Measurements from ENCODE around the gene ZNF746.
"Not testable (repeated sequence)": the region's sequence is repeated elsewhere in the genome, so short reads cannot be mapped to it uniquely, and the experiment has no call there.

Gene ZNF746

DNA sequence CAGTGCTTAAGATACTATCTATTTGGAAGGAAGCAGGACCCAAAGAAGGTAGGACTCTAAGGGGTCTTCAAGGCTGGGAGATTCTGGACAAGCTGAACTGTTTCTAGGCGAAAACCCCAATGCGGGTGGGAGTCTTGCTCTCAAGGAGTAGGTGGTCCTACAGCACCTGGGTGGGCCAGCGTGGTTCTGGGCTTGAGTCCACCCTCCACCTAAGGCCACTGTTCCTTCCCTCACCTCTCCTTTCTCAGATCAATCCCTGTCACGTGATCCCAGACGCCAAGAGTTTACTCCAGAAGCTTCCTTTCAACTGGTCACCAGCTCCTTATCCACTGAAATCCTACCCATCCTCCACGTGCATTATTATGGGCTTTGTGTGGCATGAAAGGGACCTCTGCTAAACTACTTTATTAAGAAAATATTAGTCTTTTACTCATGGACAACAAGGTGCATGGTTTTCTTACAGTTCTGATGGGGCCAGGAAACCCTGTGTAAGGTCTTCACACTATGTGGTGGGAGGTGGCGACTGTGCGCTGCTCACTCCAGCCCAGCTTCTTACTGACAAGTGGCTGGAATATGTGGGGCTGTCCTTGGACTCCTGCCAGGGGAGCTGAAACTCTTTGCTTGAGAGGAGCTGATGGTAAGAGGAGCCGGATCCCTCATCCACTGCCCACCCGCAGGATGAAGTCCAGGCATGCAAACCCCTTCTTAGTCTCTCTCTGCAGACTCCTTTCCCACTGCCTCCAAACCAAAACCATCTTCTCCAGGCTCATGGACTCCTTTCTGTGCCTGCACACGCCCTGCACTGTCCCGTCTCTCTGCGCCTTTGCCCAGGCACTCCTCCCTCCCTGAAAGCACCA lies 1.6 kb downstream of the ZNF746 start (continued):
- TF ChIP-seq CSRNP3 (CRISPR knock-in tag; IDR thresholded peaks at IDR 0.05), result no peak
- TF ChIP-seq, protein P1, sequence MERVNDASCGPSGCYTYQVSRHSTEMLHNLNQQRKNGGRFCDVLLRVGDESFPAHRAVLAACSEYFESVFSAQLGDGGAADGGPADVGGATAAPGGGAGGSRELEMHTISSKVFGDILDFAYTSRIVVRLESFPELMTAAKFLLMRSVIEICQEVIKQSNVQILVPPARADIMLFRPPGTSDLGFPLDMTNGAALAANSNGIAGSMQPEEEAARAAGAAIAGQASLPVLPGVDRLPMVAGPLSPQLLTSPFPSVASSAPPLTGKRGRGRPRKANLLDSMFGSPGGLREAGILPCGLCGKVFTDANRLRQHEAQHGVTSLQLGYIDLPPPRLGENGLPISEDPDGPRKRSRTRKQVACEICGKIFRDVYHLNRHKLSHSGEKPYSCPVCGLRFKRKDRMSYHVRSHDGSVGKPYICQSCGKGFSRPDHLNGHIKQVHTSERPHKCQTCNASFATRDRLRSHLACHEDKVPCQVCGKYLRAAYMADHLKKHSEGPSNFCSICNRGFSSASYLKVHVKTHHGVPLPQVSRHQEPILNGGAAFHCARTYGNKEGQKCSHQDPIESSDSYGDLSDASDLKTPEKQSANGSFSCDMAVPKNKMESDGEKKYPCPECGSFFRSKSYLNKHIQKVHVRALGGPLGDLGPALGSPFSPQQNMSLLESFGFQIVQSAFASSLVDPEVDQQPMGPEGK (CRISPR knock-in tag; IDR thresholded peaks at IDR 0.05; ENCODE audit: borderline replicate concordance), result no peak

DNA sequence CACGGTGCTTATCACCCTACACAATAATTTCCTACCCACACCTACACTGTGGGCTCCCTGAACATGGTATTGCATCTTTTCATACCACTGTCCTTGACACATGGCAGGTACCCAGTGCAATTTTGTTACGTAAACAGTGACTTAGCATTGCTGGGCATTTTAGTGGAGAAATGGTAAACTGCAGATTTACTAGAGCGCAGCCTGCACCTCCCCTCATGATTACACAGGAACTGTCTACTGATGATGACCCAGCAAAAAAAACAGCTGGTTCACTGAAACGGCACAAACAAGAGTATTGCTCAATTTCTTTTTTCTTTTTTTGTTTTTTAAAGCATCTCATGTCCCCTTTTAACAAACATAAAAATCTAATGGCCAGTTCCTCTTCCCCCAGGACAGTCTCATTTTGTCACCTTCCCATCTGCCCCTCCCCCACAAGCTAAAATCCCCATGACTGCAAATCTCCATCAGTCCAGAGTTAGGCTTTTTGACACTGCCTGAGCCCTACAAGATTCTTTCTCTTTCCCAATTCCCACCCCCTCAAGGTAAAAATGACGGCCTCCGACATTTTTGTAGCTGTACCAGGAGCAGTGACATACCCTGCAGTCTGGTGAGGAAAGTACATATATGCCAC lies 2.8 kb downstream of the ZNF746 start:
- ATAC-seq, result no peak
- TF ChIP-seq BACH2 (CRISPR knock-in tag; IDR thresholded peaks at IDR 0.05; ENCODE audit: borderline replicate concordance), result no peak
- TF ChIP-seq OSR1 (CRISPR knock-in tag; IDR thresholded peaks at IDR 0.05), result no peak

DNA sequence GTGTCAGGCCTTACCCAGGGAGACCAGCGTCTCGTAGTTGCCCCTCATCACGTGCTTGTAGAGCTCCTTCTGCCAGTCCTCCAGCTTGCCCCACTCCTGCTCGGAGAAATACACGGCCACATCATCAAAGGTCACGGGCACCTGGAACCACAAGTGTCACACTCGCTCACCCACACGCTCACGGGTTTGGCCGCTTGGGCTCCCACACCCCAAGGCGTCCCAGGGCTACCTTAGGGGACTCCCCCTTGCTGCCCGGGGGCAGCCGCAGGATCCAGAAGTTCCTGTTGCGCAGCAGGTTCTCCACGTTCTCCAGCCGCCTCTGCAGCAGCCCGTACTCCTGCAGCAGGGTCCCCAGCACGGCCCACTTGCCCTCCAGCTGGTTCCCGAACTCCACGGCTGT lies 3.6 kb downstream of the ZNF746 start:
- not testable (repeated sequence) for ATAC-seq

GRCh38 chr7:149493366-149493765 lies 4.2 kb downstream of the ZNF746 start:
- ATAC-seq, result no peak
- TF ChIP-seq RARB (CRISPR knock-in tag; IDR thresholded peaks at IDR 0.05) (no peak), ZNF70 (CRISPR knock-in tag; IDR thresholded peaks at IDR 0.05) (no peak), ESRRG (CRISPR knock-in tag; IDR thresholded peaks at IDR 0.05) (no peak), TCF4 (CRISPR knock-in tag; IDR thresholded peaks at IDR 0.05; ENCODE audit: borderline replicate concordance) (no peak), ISL1 (CRISPR knock-in tag; IDR thresholded peaks at IDR 0.05) (no peak)
- TF ChIP-seq, protein P2, sequence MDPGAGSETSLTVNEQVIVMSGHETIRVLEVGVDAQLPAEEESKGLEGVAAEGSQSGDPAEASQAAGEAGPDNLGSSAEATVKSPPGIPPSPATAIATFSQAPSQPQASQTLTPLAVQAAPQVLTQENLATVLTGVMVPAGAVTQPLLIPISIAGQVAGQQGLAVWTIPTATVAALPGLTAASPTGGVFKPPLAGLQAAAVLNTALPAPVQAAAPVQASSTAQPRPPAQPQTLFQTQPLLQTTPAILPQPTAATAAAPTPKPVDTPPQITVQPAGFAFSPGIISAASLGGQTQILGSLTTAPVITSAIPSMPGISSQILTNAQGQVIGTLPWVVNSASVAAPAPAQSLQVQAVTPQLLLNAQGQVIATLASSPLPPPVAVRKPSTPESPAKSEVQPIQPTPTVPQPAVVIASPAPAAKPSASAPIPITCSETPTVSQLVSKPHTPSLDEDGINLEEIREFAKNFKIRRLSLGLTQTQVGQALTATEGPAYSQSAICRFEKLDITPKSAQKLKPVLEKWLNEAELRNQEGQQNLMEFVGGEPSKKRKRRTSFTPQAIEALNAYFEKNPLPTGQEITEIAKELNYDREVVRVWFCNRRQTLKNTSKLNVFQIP (CRISPR knock-in tag; IDR thresholded peaks at IDR 0.05; ENCODE audit: borderline replicate concordance, low read depth), result no peak

GRCh38 chr7:149490083-149490760 lies 7.4 kb downstream of the ZNF746 start:
- no peak; the same call in 2 of the 3 replicates for ATAC-seq
- TF ChIP-seq ZNF70 (CRISPR knock-in tag; IDR thresholded peaks at IDR 0.05) (no peak), ZFP30 (CRISPR knock-in tag; IDR thresholded peaks at IDR 0.05) (no peak), BACH2 (CRISPR knock-in tag; IDR thresholded peaks at IDR 0.05; ENCODE audit: borderline replicate concordance) (no peak), ZFP3 (CRISPR knock-in tag; IDR thresholded peaks at IDR 0.05) (no peak), GLIS3 (CRISPR knock-in tag; IDR thresholded peaks at IDR 0.05) (no peak), CSRNP3 (CRISPR knock-in tag; IDR thresholded peaks at IDR 0.05) (no peak)
- TF ChIP-seq, protein P2 (CRISPR knock-in tag; IDR thresholded peaks at IDR 0.05; ENCODE audit: borderline replicate concordance, low read depth), result no peak
- TF ChIP-seq, protein P3, sequence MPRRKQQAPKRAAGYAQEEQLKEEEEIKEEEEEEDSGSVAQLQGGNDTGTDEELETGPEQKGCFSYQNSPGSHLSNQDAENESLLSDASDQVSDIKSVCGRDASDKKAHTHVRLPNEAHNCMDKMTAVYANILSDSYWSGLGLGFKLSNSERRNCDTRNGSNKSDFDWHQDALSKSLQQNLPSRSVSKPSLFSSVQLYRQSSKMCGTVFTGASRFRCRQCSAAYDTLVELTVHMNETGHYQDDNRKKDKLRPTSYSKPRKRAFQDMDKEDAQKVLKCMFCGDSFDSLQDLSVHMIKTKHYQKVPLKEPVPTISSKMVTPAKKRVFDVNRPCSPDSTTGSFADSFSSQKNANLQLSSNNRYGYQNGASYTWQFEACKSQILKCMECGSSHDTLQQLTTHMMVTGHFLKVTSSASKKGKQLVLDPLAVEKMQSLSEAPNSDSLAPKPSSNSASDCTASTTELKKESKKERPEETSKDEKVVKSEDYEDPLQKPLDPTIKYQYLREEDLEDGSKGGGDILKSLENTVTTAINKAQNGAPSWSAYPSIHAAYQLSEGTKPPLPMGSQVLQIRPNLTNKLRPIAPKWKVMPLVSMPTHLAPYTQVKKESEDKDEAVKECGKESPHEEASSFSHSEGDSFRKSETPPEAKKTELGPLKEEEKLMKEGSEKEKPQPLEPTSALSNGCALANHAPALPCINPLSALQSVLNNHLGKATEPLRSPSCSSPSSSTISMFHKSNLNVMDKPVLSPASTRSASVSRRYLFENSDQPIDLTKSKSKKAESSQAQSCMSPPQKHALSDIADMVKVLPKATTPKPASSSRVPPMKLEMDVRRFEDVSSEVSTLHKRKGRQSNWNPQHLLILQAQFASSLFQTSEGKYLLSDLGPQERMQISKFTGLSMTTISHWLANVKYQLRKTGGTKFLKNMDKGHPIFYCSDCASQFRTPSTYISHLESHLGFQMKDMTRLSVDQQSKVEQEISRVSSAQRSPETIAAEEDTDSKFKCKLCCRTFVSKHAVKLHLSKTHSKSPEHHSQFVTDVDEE (CRISPR knock-in tag; IDR thresholded peaks at IDR 0.05), result no peak
- TF ChIP-seq, protein P4, sequence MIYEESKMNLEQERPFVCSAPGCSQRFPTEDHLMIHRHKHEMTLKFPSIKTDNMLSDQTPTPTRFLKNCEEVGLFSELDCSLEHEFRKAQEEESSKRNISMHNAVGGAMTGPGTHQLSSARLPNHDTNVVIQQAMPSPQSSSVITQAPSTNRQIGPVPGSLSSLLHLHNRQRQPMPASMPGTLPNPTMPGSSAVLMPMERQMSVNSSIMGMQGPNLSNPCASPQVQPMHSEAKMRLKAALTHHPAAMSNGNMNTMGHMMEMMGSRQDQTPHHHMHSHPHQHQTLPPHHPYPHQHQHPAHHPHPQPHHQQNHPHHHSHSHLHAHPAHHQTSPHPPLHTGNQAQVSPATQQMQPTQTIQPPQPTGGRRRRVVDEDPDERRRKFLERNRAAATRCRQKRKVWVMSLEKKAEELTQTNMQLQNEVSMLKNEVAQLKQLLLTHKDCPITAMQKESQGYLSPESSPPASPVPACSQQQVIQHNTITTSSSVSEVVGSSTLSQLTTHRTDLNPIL (CRISPR knock-in tag; IDR thresholded peaks at IDR 0.05; ENCODE audit: low read depth), result no peak

All from SK-N-SH treated with all-trans-retinoic acid at 6 μM for 48 hours (cell line).